ENCODE measurements around the gene ZFR.

DNA sequence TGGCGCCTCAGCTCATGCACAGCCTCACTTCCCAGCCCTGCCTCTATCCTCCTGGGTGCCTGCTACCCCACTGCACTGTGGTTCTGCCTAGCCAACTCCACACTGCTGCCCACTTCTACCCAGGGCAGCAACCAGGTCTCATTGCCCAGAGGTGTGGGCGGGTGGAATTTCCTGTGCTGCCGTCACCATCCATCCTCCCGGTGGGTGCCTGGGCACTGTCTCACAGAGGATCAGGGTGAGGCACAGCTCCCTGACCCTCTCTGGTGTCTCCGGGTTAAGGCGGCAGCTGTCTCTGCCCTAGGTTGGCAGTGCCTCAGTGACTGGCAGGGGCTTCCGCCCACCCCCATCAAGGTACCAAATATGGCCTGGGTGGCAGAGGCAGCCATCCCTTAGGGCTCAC is 127.5 kb downstream of the ZFR start:
- TF ChIP-seq, protein P1, sequence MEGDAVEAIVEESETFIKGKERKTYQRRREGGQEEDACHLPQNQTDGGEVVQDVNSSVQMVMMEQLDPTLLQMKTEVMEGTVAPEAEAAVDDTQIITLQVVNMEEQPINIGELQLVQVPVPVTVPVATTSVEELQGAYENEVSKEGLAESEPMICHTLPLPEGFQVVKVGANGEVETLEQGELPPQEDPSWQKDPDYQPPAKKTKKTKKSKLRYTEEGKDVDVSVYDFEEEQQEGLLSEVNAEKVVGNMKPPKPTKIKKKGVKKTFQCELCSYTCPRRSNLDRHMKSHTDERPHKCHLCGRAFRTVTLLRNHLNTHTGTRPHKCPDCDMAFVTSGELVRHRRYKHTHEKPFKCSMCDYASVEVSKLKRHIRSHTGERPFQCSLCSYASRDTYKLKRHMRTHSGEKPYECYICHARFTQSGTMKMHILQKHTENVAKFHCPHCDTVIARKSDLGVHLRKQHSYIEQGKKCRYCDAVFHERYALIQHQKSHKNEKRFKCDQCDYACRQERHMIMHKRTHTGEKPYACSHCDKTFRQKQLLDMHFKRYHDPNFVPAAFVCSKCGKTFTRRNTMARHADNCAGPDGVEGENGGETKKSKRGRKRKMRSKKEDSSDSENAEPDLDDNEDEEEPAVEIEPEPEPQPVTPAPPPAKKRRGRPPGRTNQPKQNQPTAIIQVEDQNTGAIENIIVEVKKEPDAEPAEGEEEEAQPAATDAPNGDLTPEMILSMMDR (IDR thresholded peaks at IDR 0.05): no peak
- no peak for TF ChIP-seq POLR2AphosphoS5 (IDR thresholded peaks at IDR 0.05; ENCODE audit: insufficient read depth in 1 of 2, low read depth in 1 of 2)
